Measurements from ENCODE around the gene RSPRY1. TPM values are rescaled to one million over a fixed set of nuclear protein-coding genes. Genes with fewer than 3 reads are reported as not detected.

Gene RSPRY1
- polyA plus RNA-seq, 1 experiment, result 63.8 TPM

GRCh38 chr16:57159447-57159846 is 26.7 kb upstream of the RSPRY1 start:
- CTCF ChIA-PET, result interaction anchor here (1.0 to 1.3 kb wide), 2 partner anchors 67 to 366 kb away, joined by 3 to 4 read pairs; partner anchors contain the start of gene CPNE2
- H3K27ac ChIP-seq (ENCODE audit: low read depth, low read length), result no peak overlapping the region
- H3K9me3 ChIP-seq (ENCODE audit: control insufficient read depth, insufficient read depth, low read length), result no peaks in the 10 kb centered on the region
- no peak overlapping the region for H3K4me3 ChIP-seq (ENCODE audit: low read depth, low read length)
- POLR2A ChIA-PET, result no interaction called here
- TF ChIP-seq, protein P1, sequence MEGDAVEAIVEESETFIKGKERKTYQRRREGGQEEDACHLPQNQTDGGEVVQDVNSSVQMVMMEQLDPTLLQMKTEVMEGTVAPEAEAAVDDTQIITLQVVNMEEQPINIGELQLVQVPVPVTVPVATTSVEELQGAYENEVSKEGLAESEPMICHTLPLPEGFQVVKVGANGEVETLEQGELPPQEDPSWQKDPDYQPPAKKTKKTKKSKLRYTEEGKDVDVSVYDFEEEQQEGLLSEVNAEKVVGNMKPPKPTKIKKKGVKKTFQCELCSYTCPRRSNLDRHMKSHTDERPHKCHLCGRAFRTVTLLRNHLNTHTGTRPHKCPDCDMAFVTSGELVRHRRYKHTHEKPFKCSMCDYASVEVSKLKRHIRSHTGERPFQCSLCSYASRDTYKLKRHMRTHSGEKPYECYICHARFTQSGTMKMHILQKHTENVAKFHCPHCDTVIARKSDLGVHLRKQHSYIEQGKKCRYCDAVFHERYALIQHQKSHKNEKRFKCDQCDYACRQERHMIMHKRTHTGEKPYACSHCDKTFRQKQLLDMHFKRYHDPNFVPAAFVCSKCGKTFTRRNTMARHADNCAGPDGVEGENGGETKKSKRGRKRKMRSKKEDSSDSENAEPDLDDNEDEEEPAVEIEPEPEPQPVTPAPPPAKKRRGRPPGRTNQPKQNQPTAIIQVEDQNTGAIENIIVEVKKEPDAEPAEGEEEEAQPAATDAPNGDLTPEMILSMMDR (IDR thresholded peaks at IDR 0.05; ENCODE audit: low read depth, low read length), result no peak
- H3K27me3 ChIP-seq (ENCODE audit: control insufficient read depth, insufficient read depth, low read length), result no peaks in the 10 kb centered on the region
- DNase-seq (ENCODE audit: low read depth, low spot score), result no peak

- Histone ChIP-seq H3K9me3 (ENCODE audit: control insufficient read depth, insufficient read depth, low read length) (no peaks in the 10 kb centered on the region), H3K4me3 (ENCODE audit: low read depth, low read length) (no peak overlapping the region), H3K27ac (ENCODE audit: low read depth, low read length) (no peak overlapping the region), H3K27me3 (ENCODE audit: control insufficient read depth, insufficient read depth, low read length) (no peaks in the 10 kb centered on the region)
- ChIA-PET POLR2A (no interaction called here), CTCF (interaction anchor here (1.1 to 2.1 kb wide), 2 partner anchors 70 to 80 kb away, joined by 5 to 6 read pairs; no protein-coding TSS in a partner anchor)
- DNase-seq (ENCODE audit: low read depth, low spot score), result no peak
- TF ChIP-seq, protein P1 (IDR thresholded peaks at IDR 0.05; ENCODE audit: low read depth, low read length), result no peak
Measured at GRCh38 chr16:57163842-57164241, 22.3 kb upstream of the RSPRY1 start.

DNA sequence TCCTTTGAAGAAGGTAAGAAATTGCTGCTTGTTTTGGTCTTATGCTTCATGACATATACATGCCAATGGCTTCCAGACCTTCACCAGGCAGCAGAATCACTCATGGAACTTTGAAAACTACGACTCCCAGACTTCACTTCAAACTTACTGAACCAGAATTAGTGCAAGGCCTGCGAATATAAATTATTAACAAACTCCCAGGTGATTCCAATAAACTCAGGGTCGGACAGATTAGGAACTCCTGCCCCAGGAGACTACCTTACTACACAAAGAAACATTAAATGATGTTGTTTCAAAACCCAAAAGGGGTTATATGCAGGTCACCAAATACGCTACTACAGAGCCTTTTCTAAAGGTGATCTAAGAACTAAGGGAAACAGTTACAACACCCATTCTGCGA is 20.6 kb upstream of the RSPRY1 start:
- ChIA-PET CTCF (no interaction called here), POLR2A (interaction anchor here (0.7 kb wide), 1 partner anchor 24 kb away, joined by 3 read pairs; no protein-coding TSS in a partner anchor)
- no peak overlapping the region for H3K27ac ChIP-seq (ENCODE audit: low read depth, low read length)
- TF ChIP-seq, protein P1 (IDR thresholded peaks at IDR 0.05; ENCODE audit: low read depth, low read length), result no peak
- H3K27me3 ChIP-seq (ENCODE audit: control insufficient read depth, insufficient read depth, low read length), result no peaks in the 10 kb centered on the region
- no peak overlapping the region for H3K4me3 ChIP-seq (ENCODE audit: low read depth, low read length)
- H3K9me3 ChIP-seq (ENCODE audit: control insufficient read depth, insufficient read depth, low read length), result no peaks in the 10 kb centered on the region
- DNase-seq (ENCODE audit: low read depth, low spot score), result no peak

DNA sequence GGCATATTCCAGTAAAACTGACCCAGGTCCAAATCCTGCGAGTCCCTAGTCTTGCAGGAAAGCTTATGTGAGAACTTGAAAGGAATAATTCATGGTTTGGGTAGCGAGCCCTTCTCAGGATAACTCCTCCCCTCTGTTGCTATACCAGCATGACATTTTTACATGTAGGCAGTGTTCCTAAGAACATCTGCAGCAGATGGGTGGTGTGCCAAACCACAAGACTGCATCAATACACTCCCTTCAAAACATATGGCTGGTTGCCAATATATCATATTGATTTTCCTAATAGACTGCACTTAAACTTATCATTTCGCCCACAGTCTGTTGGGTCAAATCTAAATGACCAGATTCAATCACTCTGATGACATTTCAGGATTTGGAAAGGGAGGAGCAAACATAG is 20.2 kb upstream of the RSPRY1 start:
- TF ChIP-seq, protein P1 (IDR thresholded peaks at IDR 0.05; ENCODE audit: low read depth, low read length), result no peak
- H3K27ac ChIP-seq (ENCODE audit: low read depth, low read length), result no peak overlapping the region
- ChIA-PET POLR2A (interaction anchor here (0.7 kb wide), 1 partner anchor 24 kb away, joined by 3 read pairs; no protein-coding TSS in a partner anchor), CTCF (interaction anchor here (1.4 to 1.7 kb wide), 2 partner anchors 82 to 298 kb away, joined by 4 to 10 read pairs; no protein-coding TSS in a partner anchor)
- H3K9me3 ChIP-seq (ENCODE audit: control insufficient read depth, insufficient read depth, low read length), result no peaks in the 10 kb centered on the region
- H3K27me3 ChIP-seq (ENCODE audit: control insufficient read depth, insufficient read depth, low read length), result no peaks in the 10 kb centered on the region
- no peak overlapping the region for H3K4me3 ChIP-seq (ENCODE audit: low read depth, low read length)
- no peak for DNase-seq (ENCODE audit: low read depth, low spot score)

GRCh38 chr16:57166451-57166850 is 19.7 kb upstream of the RSPRY1 start:
- Histone ChIP-seq H3K9me3 (ENCODE audit: control insufficient read depth, insufficient read depth, low read length) (no peaks in the 10 kb centered on the region), H3K27ac (ENCODE audit: low read depth, low read length) (no peak overlapping the region), H3K4me3 (ENCODE audit: low read depth, low read length) (no peak overlapping the region), H3K27me3 (ENCODE audit: control insufficient read depth, insufficient read depth, low read length) (no peaks in the 10 kb centered on the region)
- ChIA-PET CTCF (interaction anchor here (1.4 to 1.7 kb wide), 2 partner anchors 82 to 299 kb away, joined by 4 to 10 read pairs; no protein-coding TSS in a partner anchor), POLR2A (no interaction called here)
- TF ChIP-seq, protein P1 (IDR thresholded peaks at IDR 0.05; ENCODE audit: low read depth, low read length), result no peak
- DNase-seq (ENCODE audit: low read depth, low spot score), result no peak
